ENCODE data around the gene DCUN1D2. TPM values are rescaled to one million over a fixed set of nuclear protein-coding genes. Genes with fewer than 3 reads are reported as not detected.

Gene DCUN1D2
- total RNA-seq, 2 experiments from 2014 or later = 9.2 to 16.5 TPM

GRCh38 chr13:113442985-113443362 is 47.5 kb downstream of the DCUN1D2 start:
- intact Hi-C loops (cut with micrococcal nuclease; ENCODE audit: unreplicated experiment) = no loop called here

GRCh38 chr13:113442354-113442984 is 48.0 kb downstream of the DCUN1D2 start:
- no TSS peak for BruUV-seq (replicated peaks)

More at GRCh38 chr13:113442985-113443362, 47.5 kb downstream of the DCUN1D2 start:
- Histone ChIP-seq H3K36me3 (ENCODE audit: insufficient read depth, low read length) (peaks cover 20% of the 10 kb centered on the region; the same call in 1 of the 2 replicates), H3K27ac (ENCODE audit: low read depth, low read length, poor library complexity, severe bottlenecking) (no peak overlapping the region), H3K79me2 (ENCODE audit: insufficient read depth, low read depth, low read length) (peaks cover 6% of the 10 kb centered on the region; the same call in 1 of the 2 replicates), H3K4me2 (ENCODE audit: low read length) (no peak overlapping the region), H3K9me3 (ENCODE audit: low read length) (no peaks in the 10 kb centered on the region), H3K4me3 (ENCODE audit: low read depth, low read length, poor library complexity, severe bottlenecking) (no peak overlapping the region), H2AFZ (ENCODE audit: low read length) (no peak overlapping the region), H3K4me1 (ENCODE audit: insufficient read depth, low read length, poor library complexity, severe bottlenecking) (peaks cover 40% of the 10 kb centered on the region), H4K20me1 (ENCODE audit: insufficient read depth, low read length) (no peaks in the 10 kb centered on the region), H3K9me2 (ENCODE audit: insufficient read depth, low read length) (no peaks in the 10 kb centered on the region)
- TF ChIP-seq, protein P1, sequence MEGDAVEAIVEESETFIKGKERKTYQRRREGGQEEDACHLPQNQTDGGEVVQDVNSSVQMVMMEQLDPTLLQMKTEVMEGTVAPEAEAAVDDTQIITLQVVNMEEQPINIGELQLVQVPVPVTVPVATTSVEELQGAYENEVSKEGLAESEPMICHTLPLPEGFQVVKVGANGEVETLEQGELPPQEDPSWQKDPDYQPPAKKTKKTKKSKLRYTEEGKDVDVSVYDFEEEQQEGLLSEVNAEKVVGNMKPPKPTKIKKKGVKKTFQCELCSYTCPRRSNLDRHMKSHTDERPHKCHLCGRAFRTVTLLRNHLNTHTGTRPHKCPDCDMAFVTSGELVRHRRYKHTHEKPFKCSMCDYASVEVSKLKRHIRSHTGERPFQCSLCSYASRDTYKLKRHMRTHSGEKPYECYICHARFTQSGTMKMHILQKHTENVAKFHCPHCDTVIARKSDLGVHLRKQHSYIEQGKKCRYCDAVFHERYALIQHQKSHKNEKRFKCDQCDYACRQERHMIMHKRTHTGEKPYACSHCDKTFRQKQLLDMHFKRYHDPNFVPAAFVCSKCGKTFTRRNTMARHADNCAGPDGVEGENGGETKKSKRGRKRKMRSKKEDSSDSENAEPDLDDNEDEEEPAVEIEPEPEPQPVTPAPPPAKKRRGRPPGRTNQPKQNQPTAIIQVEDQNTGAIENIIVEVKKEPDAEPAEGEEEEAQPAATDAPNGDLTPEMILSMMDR (conservative IDR thresholded peaks at IDR 0.05; ENCODE audit: low read length) = no peak
- TF ChIP-seq EZH2phosphoT487 (IDR thresholded peaks at IDR 0.05; ENCODE audit: borderline replicate concordance, low read depth, low read length) = no peak
- ChIA-PET CTCF (ENCODE audit: unreplicated experiment) (no interaction called here), POLR2A (no interaction called here)
- BruUV-seq (replicated peaks) = no TSS peak
- DNase-seq (ENCODE audit: low spot score) = no peak

More at GRCh38 chr13:113442354-113442984, 48.0 kb downstream of the DCUN1D2 start:
- Histone ChIP-seq H3K79me2 (ENCODE audit: insufficient read depth, low read depth, low read length) (peaks cover 1% of the 10 kb centered on the region; the same call in 1 of the 2 replicates), H3K4me3 (ENCODE audit: low read depth, low read length, poor library complexity, severe bottlenecking) (no peak overlapping the region), H4K20me1 (ENCODE audit: insufficient read depth, low read length) (no peaks in the 10 kb centered on the region), H3K4me1 (ENCODE audit: insufficient read depth, low read length, poor library complexity, severe bottlenecking) (peaks cover 35% of the 10 kb centered on the region), H3K9me2 (ENCODE audit: insufficient read depth, low read length) (no peaks in the 10 kb centered on the region), H3K36me3 (ENCODE audit: insufficient read depth, low read length) (peaks cover 17% of the 10 kb centered on the region; the same call in 1 of the 2 replicates), H3K27ac (ENCODE audit: low read depth, low read length, poor library complexity, severe bottlenecking) (no peak overlapping the region), H2AFZ (ENCODE audit: low read length) (no peak overlapping the region), H3K9me3 (ENCODE audit: low read length) (no peaks in the 10 kb centered on the region), H3K4me2 (ENCODE audit: low read length) (no peak overlapping the region)
- POLR2A ChIA-PET = interaction anchor here (0.5 to 0.6 kb wide), 2 partner anchors 32 to 76 kb away, joined by 3 to 4 read pairs; no protein-coding TSS in a partner anchor
- CTCF ChIA-PET (ENCODE audit: unreplicated experiment) = no interaction called here
- intact Hi-C loops (cut with micrococcal nuclease; ENCODE audit: unreplicated experiment) = no loop called here
- DNase-seq (ENCODE audit: low spot score) = no peak
- TF ChIP-seq EZH2phosphoT487 (IDR thresholded peaks at IDR 0.05; ENCODE audit: borderline replicate concordance, low read depth, low read length) = no peak
- TF ChIP-seq, protein P1 (conservative IDR thresholded peaks at IDR 0.05; ENCODE audit: low read length) = no peak
